Loucy (cell line): ENCODE data around the gene FGD1.

Experiments
- H2AFZ ChIP-seq: fragments of 200-600 bp; sonication (generic); 2 replicates; pipeline ENCODE4 v1.6.0; 2016; ENCODE audit warnings: antibody characterized with exemption, mild to moderate bottlenecking, low read length, moderate library complexity
- H3F3A ChIP-seq: fragments of 200-600 bp; 2 replicates; pipeline ENCODE4 v1.6.0; 2016; ENCODE audit warnings: antibody characterized with exemption, low read depth, mild to moderate bottlenecking
- H3K27me3 ChIP-seq: fragments of 200-600 bp; sonication (generic); 2 replicates; pipeline ENCODE4 v1.6.1; 2014; ENCODE audit warnings: low read length, mild to moderate bottlenecking; ENCODE audit not compliant: insufficient read depth, poor library complexity, severe bottlenecking
- H3K36me3 ChIP-seq: fragments of 200-600 bp; sonication (generic); 2 replicates; pipeline ENCODE4 v1.6.1; 2016; ENCODE audit warnings: low read length; ENCODE audit not compliant: insufficient read depth
- H3K4me1 ChIP-seq: fragments of 200-600 bp; sonication (generic); 2 replicates; pipeline ENCODE4 v1.5.1; 2014; ENCODE audit warnings: low read length, mild to moderate bottlenecking; ENCODE audit not compliant: insufficient read depth, poor library complexity, severe bottlenecking
- H3K4me2 ChIP-seq: fragments of 200-600 bp; sonication (generic); 2 replicates; pipeline ENCODE4 v1.6.0; 2014; ENCODE audit warnings: antibody characterized with exemption, low read length, low read depth, mild to moderate bottlenecking; ENCODE audit not compliant: poor library complexity, severe bottlenecking
- H3K4me3 ChIP-seq: fragments of 200-600 bp; sonication (generic); 2 replicates; pipeline ENCODE4 v1.5.1; 2014; ENCODE audit warnings: low read length, mild to moderate bottlenecking, mixed read lengths; ENCODE audit not compliant: poor library complexity, severe bottlenecking
- H3K79me2 ChIP-seq: fragments of 200-600 bp; sonication (generic); 2 replicates; pipeline ENCODE4 v1.6.1; 2014; ENCODE audit warnings: low read length; ENCODE audit not compliant: insufficient read depth
- H3K9ac ChIP-seq: fragments of 200-600 bp; sonication (generic); 2 replicates; pipeline ENCODE4 v1.6.0; 2014; ENCODE audit warnings: mild to moderate bottlenecking, low read depth, low read length, moderate library complexity; ENCODE audit not compliant: poor library complexity, severe bottlenecking
- H3K9me2 ChIP-seq: fragments of 200-600 bp; sonication (generic); replicated peaks from 2 replicates; pipeline ENCODE4 v1.6.1; 2016; ENCODE audit warnings: low read depth, low read length, mixed read lengths
- H3K9me3 ChIP-seq: fragments of 200-600 bp; sonication (generic); 2 replicates; pipeline ENCODE4 v1.6.1; 2014; ENCODE audit warnings: mild to moderate bottlenecking, antibody characterized with exemption, low read length, low read depth; ENCODE audit not compliant: insufficient read depth
- H4K20me1 ChIP-seq: fragments of 200-600 bp; sonication (generic); 2 replicates; pipeline ENCODE4 v1.6.0; 2014; ENCODE audit warnings: antibody characterized with exemption, low read length, mild to moderate bottlenecking; ENCODE audit not compliant: insufficient read depth, poor library complexity, severe bottlenecking
- CTCF ChIP-seq: fragments of 200-600 bp; sonication (generic); conservative IDR thresholded peaks from 2 replicates; pipeline ENCODE4 v1.5.1; 2014; ENCODE audit warnings: mild to moderate bottlenecking, antibody characterized with exemption, low read length
- EZH2phosphoT487 ChIP-seq: fragments of 200-600 bp; IDR thresholded peaks from 2 replicates; pipeline ENCODE4 v1.6.1; 2018; ENCODE audit warnings: antibody characterized with exemption, mild to moderate bottlenecking, moderate library complexity, borderline replicate concordance

FGD1 gene

GRCh38 chrX:54452920-54453319 lies 43.1 kb downstream of the FGD1 start:
- Histone ChIP-seq H3F3A (no peaks in the 10 kb centered on the region), H3K4me2 (no peak overlapping the region), H3K9me3 (no peaks in the 10 kb centered on the region), H2AFZ (no peak overlapping the region), H3K27me3 (no peaks in the 10 kb centered on the region), H3K36me3 (no peaks in the 10 kb centered on the region), H3K9me2 (no peaks in the 10 kb centered on the region), H3K4me1 (no peaks in the 10 kb centered on the region), H3K9ac (no peak overlapping the region), H3K79me2 (no peaks in the 10 kb centered on the region), H3K4me3 (no peak overlapping the region), H4K20me1 (no peaks in the 10 kb centered on the region)
- no peak; the same call in 1 of the 2 replicates for TF ChIP-seq CTCF

GRCh38 chrX:54449929-54450328 lies 46.1 kb downstream of the FGD1 start:
- Histone ChIP-seq H4K20me1 (no peaks in the 10 kb centered on the region), H3K4me1 (no peaks in the 10 kb centered on the region), H3K27me3 (no peaks in the 10 kb centered on the region), H3K9ac (no peak overlapping the region), H2AFZ (no peak overlapping the region), H3K9me2 (no peaks in the 10 kb centered on the region), H3K4me2 (no peak overlapping the region), H3K4me3 (no peak overlapping the region), H3K36me3 (no peaks in the 10 kb centered on the region), H3K9me3 (no peaks in the 10 kb centered on the region), H3K79me2 (no peaks in the 10 kb centered on the region), H3F3A (no peaks in the 10 kb centered on the region)
- TF ChIP-seq EZH2phosphoT487: no peak
- TF ChIP-seq CTCF: no peak

- no peaks in the 10 kb centered on the region for H3K36me3 ChIP-seq
- TF ChIP-seq EZH2phosphoT487 (no peak), CTCF (peak; percentile 38)
- no peak overlapping the region for H3K4me3 ChIP-seq
- no peaks in the 10 kb centered on the region for H3K4me1 ChIP-seq
- H3K79me2 ChIP-seq: peaks cover 14% of the 10 kb centered on the region; the same call in 1 of the 2 replicates
- no peaks in the 10 kb centered on the region for H3F3A ChIP-seq
- no peak overlapping the region for H3K4me2 ChIP-seq
- no peak overlapping the region for H2AFZ ChIP-seq
- no peaks in the 10 kb centered on the region for H4K20me1 ChIP-seq
- no peak overlapping the region for H3K9ac ChIP-seq
- H3K9me3 ChIP-seq: no peaks in the 10 kb centered on the region
- no peaks in the 10 kb centered on the region for H3K27me3 ChIP-seq
- H3K9me2 ChIP-seq: no peaks in the 10 kb centered on the region
Measured at GRCh38 chrX:54447461-54447860, 48.6 kb downstream of the FGD1 start.
